ENCODE measurements around the gene ZBTB2.

DNA sequence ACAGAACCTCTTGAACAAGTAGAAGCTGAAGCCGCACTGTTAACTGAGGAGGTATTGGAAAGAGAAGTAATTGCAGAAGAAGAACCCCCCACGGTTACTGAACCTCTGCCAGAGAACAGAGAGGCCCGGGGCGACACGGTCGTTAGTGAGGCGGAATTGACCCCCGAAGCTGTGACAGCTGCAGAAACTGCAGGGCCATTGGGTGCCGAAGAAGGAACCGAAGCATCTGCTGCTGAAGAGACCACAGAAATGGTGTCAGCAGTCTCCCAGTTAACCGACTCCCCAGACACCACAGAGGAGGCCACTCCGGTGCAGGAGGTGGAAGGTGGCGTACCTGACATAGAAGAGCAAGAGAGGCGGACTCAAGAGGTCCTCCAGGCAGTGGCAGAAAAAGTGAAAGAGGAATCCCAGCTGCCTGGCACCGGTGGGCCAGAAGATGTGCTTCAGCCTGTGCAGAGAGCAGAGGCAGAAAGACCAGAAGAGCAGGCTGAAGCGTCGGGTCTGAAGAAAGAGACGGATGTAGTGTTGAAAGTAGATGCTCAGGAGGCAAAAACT lies 40.1 kb downstream of the ZBTB2 start:
- TF ChIP-seq, protein P1, sequence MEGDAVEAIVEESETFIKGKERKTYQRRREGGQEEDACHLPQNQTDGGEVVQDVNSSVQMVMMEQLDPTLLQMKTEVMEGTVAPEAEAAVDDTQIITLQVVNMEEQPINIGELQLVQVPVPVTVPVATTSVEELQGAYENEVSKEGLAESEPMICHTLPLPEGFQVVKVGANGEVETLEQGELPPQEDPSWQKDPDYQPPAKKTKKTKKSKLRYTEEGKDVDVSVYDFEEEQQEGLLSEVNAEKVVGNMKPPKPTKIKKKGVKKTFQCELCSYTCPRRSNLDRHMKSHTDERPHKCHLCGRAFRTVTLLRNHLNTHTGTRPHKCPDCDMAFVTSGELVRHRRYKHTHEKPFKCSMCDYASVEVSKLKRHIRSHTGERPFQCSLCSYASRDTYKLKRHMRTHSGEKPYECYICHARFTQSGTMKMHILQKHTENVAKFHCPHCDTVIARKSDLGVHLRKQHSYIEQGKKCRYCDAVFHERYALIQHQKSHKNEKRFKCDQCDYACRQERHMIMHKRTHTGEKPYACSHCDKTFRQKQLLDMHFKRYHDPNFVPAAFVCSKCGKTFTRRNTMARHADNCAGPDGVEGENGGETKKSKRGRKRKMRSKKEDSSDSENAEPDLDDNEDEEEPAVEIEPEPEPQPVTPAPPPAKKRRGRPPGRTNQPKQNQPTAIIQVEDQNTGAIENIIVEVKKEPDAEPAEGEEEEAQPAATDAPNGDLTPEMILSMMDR (conservative IDR thresholded peaks at IDR 0.05; ENCODE audit: low read length), result no peak
- TF ChIP-seq EZH2phosphoT487 (IDR thresholded peaks at IDR 0.05; ENCODE audit: borderline replicate concordance, low read depth, low read length), result no peak
